ENCODE results near the gene SYNPR.
"Not testable (repeated sequence)": the region's sequence is repeated elsewhere in the genome, so short reads cannot be mapped to it uniquely, and the experiment has no call there.

Gene SYNPR

DNA sequence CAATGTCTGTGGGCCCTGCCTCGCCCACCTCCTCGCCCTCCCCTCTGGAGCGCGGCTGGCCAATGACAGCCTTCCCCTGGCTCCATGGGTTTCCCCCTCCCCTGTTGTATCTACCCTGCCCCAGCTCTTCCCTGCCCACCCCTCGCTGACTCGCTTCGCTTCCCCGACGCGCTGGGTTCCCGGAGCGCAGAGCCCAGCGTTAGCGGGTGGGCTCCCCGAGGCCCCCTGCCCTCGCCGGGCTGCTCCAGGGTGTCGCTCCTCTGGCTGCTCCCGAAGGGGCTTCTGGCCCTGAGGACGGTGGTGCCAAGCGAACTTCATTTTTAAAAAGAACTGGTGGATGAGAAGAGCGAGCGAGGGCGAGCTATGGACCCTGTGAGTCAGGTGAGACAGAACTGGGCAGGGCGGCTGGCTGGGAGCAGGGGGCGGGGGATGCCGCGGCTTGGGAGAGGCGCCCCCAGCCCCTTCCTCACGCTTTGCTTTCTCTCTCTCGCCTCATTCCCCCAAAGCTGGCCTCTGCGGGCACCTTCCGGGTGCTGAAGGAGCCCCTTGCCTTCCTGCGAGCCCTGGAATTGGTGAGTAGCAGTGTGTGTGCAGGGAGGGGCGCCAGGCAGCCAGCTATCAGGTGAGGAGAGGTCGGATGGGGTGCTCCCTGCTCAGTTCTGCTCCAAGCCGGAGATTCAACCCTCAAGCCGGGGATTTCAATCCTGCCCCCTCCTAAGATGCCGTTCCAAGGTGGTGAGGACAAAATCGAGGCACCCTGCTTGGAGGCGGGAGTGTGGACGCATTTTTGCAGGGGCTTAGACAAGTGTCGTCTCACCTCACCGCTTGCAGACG, at the start of gene SYNPR:
SYNPR (plus strand) TSS at position 138 of the 834 bp plus-strand sequence.
- DNase-seq: peak; percentile 5

GRCh38 chr3:63228677-63229076, 49.4 kb upstream of the SYNPR start:
- peak; percentile 54 for DNase-seq

DNA sequence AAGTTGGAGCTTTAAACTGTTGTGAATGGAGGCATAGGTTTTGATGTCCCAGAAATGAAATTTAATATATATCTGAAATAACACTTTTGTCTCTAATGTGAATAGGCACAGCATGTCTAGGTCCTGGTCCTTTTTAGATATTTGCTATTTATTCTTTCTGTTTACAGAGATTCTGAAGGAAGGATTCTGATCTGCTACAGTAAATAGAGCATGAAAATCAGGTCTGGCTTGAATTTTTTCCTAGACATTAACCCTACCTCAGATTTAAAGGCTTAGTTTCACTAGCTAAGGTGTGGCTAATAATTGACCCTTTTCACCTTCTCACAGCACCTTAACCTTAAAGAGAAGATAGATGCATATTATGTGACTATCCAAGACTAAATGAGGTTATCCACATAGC, 48.0 kb upstream of the SYNPR start:
- no peak for DNase-seq

DNA sequence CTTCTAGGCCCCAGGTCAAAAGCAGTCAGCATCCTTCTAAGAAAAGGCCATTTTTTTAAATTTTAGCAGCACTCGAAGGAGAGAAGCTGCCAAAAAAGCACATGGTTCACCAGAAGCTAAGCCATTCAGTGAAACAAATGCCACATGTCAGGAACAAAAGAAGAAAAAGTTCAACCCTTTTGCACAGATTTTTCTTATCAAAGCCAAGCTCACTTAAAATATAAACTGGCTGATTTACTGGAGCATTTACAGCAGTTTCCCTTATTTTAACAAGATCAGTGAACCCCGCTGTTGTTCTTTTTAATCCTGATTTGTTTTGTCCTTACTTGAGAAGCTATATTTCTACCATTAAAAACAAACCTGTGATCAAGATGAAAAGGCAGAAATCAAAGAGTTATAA, 46.5 kb upstream of the SYNPR start:
- no peak for DNase-seq

DNA sequence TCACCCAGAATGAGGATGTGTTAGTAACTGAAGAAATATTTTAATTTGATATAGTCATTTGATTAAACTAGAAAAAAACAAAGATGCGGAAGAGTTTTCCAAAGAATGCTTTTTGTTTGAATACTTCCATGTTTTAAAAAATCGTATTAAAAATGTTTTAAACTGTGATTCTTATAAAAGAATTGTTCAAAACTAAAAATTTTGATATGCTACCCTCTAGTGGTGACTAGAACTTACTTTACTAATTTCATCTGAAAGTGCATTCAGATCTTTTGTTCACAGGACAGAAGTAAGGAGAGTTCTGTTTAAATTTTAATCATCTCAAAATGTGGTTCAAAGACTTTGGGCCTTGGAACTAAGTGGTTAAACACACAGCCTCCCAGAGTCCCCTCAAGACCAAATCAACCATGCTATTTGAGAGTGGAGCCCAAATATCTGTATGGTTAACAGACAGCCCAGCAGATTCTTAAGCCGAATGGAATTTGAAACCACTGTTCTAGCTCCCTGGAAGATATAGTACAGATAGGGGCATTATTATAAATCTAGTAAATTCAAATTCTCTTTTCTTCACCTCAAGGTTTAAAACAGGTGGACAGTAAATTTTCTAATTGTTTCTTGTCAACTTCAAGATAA, 45.2 kb upstream of the SYNPR start:
- peak; percentile 23 for DNase-seq

- DNase-seq: no peak
These were observed 37.7 kb upstream of the SYNPR start for GRCh38 chr3:63240381-63240902.

DNA sequence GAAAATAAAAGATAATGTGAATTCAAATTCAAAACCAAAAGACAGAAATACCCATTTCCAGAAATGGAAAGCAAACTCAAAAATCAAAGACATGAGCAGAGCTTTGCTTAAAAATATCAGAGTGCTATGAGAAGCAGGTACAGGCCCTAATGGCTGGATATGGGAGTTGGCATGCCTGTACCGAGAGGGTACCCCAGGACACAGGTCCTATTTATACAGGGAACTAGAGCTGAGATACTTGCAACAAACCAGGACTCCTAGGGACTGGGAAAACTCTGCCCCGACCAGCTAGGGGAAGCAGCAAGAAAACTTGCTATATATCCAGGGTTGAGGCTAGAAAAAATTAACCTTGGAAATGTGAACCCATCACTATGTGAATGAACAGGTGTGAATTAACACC, 36.0 kb upstream of the SYNPR start:
- DNase-seq: no peak

GRCh38 chr3:63244486-63244885, 33.6 kb upstream of the SYNPR start:
- no peak for DNase-seq

- no peak for DNase-seq
These were observed 32.3 kb upstream of the SYNPR start for GRCh38 chr3:63245726-63246241.

DNA sequence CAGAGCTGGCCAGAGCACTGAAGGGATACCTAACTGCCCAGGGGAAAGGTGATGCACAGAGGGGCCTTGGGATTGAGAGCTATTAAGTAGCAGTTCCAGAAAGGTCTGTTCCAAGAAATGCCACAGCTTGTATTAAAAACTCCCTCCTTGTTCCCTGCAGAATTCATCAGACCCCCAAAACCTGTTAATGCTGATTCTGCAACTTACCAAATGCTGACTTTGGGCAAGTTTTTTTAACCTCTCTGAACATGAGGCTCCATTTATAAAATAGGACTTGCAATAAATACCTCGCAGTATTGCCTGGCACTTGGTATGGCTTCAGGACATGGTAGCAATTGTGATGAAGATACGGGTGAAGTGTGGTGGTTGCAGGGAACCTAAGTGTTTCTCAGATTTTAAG, 30.1 kb upstream of the SYNPR start:
- DNase-seq: no peak

- no peak for DNase-seq
These were observed 26.6 kb upstream of the SYNPR start for GRCh38 chr3:63251499-63251898.

GRCh38 chr3:63255819-63256218, 22.3 kb upstream of the SYNPR start:
- DNase-seq: not testable (repeated sequence)

GRCh38 chr3:63264716-63265115, 13.4 kb upstream of the SYNPR start:
- DNase-seq: no peak

DNA sequence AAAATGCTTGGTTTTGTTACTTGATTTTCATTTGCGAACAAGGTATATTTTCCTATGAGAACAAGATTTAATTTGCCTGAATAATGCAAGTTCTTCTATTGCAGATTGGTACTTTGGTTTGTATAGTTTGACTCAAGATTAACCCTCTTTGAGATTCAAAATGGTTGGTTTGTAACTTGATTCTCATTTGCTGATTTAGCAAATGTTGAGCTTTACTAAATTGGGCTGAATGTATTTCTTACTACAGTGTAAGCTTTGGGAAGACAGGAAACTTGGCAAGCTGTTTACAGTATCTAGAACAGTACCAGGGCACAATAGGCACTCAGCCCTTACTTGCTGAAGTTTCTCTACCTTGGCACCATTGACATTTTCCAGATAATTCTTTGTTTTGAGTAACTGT, 3.7 kb upstream of the SYNPR start:
- no peak for DNase-seq

DNA sequence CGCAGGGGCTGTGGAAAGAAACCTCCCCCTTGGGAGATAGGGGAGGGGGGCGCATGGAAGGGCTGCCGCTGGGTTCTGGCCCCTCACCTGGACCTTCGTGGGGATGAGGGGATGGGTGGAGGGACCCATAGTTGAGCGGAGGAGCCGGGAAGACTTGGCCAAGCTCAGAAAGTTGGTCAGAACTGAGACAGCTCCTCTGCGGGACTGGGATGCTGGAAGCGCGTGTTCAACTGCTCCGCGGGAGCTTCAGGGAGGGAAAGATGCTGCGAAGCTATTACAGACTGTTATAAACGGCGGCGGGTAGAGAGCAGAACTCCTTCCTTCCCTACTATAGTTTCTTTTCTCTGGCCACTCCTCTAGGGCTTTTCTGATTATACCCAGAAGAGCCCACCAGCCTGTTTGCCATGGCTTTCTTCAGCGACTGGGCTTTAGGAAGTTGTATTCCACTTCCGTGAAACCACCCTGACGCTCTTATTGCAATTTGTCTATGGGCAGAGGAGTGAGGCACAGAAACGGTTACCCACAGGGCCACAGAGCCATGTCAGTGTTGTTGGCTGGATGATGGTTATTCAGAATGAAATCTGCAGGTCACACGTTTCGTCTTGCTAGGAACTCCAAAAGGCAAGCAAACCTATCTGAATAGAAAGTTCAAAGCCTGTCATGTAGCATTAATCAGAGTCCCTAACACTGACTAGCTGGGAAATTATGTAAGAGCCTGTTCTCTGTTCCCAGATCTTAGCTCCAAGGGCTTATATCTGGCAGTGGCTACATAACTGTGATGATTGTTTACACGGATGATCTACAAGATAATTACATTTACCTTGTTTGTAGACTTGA, 1.1 kb downstream of the SYNPR start:
- DNase-seq: no peak

- no peak for DNase-seq
These were observed 9.5 kb downstream of the SYNPR start for GRCh38 chr3:63287610-63288009.

DNA sequence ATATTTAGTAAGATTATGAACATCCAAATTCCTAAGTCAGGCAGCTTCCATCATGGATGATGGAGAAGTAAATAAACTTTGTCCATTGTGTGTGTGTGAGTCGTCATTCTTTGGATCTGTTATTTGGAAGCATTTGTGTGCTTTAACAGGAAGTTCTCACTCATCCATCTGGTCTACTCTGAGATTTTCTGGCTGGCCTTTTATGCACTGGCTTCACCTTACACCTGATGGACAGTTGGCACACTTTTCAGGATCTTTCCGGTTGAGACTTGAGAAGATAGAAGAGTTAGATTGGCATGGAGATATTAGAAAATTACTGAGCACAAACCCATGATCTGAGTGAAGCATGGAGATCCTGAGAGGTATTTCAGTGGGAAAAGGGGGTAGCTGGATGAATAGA, 12.6 kb downstream of the SYNPR start:
- no peak for DNase-seq

GRCh38 chr3:63294332-63294731, 16.2 kb downstream of the SYNPR start:
- no peak for DNase-seq

GRCh38 chr3:63295356-63295755, 17.2 kb downstream of the SYNPR start:
- no peak for DNase-seq

DNA sequence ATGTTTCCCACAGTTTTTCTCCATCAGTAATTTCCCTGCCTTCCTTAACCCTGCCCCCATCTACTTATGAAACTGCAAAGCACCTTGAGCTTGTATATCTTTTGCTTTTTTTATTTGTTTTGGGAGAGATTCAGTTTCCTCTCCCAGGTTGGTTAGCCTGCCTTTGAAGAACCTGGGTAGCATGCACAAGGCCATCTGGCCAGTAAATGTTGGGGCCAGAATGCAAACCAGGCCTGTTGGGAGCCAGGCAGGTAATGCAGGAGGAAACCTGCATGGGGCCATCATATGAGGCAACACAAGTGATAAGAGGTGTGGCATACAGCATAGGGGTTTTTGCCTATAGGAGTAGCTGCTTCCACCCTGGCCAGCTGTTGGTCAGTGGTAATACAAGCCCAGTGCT, 17.7 kb downstream of the SYNPR start:
- no peak for DNase-seq

DNA sequence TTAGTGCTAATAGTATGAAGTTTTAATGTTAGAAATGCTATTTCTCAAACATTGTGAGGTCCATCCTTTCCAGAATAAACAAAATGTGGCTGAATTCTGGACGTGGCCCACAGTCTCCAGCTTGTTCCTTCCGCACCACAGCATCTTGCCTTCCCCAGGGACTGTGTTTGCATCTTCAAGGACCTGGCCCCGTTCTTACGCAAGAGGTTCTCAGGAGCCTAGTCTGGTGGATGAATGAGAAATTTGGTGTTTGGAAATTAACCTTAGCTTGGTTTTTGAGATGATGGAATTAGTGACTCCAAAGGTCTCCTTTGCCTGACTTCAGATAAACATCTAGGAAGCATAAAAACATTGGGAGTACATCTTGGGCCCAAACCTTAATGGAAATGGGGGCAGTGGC, 18.1 kb downstream of the SYNPR start:
- no peak for DNase-seq

DNA sequence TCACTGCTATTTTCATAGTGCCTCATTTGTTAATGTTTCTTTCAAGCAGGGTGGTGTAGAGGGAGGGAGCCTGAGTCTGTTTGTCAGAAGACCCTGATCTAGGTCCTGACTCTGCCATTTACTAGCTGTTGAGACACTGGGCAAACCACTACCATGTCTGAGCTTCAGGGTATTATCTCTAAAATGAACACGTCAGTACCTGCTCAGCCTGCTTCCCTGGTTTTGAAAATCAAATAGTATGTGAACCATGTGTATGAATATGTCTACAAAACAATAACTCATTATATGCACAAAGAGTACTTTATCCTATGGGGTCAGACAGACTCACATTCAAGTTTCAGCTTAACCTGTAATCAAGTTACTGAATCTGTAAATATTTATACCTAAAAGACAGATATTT, 25.1 kb downstream of the SYNPR start:
- no peak for DNase-seq

- DNase-seq: no peak
These were observed 26.3 kb downstream of the SYNPR start for GRCh38 chr3:63304421-63304820.

Measured in NCI-H1105 treated with DMSO at 0.1 percent for 48 hours (cell line).